Measurements from ENCODE around the gene CNOT4. TPM values are rescaled to one million over a fixed set of nuclear protein-coding genes. Genes with fewer than 3 reads are reported as not detected.

CNOT4 gene
- polyA plus RNA-seq, 1 donor, result 22.0 TPM

DNA sequence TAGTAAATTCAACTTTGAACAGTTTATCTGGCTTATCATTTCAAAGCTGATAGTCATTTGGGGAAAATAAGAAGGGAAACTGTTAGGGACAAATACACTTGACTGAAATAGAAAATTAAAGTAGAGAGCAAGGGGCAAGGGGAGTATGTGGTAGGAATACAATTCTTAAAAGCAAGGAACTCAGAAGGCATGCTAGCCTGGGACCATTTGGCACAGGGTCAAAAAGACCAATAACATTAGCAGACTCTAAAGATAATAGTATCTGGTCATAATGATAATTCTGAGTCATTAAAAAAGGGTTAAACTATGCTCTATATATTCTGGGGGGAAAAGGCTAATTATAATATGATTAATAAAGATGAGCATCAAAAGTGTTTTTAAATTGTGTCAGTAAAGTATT is 112.2 kb downstream of the CNOT4 start:
- DNase-seq (ENCODE audit: low read depth), result no peak

GRCh38 chr7:135392701-135393100 is 117.2 kb downstream of the CNOT4 start:
- DNase-seq (ENCODE audit: low read depth), result no peak

- no peak for DNase-seq (ENCODE audit: low read depth)
Observed at GRCh38 chr7:135391514-135391913, 118.4 kb downstream of the CNOT4 start.

DNA sequence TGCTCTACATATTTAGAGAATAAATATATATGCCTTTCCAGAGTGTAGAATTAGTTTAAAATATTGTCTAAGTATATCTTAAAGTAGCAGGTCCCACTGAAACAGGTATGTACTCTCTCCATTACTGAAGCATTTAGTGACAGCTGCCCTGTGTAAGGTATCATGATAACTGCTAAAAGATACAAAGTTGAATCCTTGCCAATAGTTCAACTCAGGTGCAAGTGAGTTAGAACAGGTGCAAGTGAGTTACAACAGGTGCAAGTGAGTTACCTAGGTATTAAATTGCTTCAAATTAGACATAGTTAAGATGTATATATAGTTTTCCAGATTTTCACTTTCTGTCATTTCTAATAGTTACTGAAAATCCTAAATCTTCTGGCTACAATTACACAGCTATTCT is 119.1 kb downstream of the CNOT4 start:
- DNase-seq (ENCODE audit: low read depth), result no peak

- no peak for DNase-seq (ENCODE audit: low read depth)
Observed at GRCh38 chr7:135389971-135390370, 119.9 kb downstream of the CNOT4 start.

DNA sequence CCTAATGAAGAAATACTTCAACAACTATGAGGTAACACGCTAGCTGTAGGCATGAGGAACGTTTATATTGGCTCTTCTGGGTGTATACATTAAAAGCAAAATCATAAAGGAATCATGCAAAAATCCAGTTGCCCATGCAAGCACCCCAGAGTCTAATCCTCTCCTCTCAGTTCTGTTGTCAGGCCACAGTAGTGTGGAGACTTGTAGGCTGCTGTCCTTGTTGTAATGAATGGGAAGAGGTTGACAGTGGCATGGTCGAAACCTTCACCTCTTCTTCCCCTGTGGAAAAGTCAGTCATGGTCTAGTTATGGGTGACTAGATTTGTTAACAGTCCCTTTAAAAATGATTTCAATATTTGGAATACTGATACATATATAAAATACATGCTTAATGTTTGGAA is 121.3 kb downstream of the CNOT4 start:
- DNase-seq (ENCODE audit: low read depth), result no peak

GRCh38 chr7:135386776-135387175 is 123.1 kb downstream of the CNOT4 start:
- DNase-seq (ENCODE audit: low read depth), result no peak

DNA sequence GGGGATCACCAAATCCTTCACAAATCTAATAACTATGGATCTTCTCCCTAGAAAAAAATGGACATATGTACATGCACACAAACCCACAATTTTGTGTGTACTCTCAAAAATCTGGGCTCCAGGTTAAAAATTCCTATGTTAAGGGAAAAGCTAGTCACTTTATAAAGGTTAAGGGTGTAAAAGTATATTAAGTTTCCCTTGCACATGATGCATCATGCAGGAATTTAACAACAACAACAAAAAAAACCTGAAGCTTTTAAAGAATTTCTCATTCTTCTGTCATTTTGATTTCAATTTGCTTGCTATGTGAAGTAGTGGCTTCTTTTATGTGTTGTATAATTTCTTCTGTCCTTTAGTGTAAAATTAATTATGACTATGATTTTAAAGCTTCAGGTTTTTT is 123.7 kb downstream of the CNOT4 start:
- DNase-seq (ENCODE audit: low read depth), result no peak

GRCh38 chr7:135385209-135385608 is 124.7 kb downstream of the CNOT4 start:
- no peak for DNase-seq (ENCODE audit: low read depth)

- no peak for DNase-seq (ENCODE audit: low read depth)
Observed at GRCh38 chr7:135383525-135384175, 126.3 kb downstream of the CNOT4 start.

- DNase-seq (ENCODE audit: low read depth), result no peak
Observed at GRCh38 chr7:135382173-135382572, 127.7 kb downstream of the CNOT4 start.

GRCh38 chr7:135381369-135381768 is 128.5 kb downstream of the CNOT4 start:
- DNase-seq (ENCODE audit: low read depth), result no peak

DNA sequence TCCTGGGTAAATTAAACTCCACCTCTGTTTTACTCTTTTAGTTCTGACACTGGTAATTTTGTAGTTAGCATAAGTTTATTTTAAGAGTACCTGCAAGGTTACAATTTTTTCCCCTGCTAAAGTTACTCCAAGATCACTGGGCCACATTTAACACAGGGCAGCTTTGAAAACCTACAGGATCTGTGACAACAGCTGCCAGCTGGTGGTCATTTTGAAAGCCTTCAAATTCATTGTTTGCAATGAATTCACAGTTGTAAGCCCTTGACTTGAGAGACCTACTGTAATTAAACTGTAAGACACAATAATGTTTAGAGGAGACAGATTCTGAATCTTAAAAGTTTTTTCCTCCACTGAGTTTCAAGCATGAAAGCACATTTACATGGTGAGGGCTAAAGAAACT is 129.6 kb downstream of the CNOT4 start:
- no peak for DNase-seq (ENCODE audit: low read depth)

DNA sequence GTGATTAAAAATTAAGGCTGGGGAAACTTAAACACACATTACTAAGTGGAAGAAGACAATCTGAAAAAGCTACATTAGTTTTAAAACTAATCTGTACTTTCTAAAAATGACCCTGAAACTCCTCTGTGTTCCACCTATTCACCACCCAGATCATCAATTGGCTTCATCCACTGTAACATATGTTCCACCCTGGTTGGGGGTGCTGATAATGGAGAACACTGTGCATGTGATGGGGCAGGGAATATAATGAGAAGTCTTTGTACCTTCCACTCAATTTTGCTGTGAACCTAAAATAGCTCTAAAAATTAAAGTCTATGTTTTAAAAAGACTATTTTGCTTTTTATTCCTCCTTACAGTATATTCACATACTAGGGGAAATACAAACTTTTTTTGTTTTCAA is 132.7 kb downstream of the CNOT4 start:
- no peak for DNase-seq (ENCODE audit: low read depth)

DNA sequence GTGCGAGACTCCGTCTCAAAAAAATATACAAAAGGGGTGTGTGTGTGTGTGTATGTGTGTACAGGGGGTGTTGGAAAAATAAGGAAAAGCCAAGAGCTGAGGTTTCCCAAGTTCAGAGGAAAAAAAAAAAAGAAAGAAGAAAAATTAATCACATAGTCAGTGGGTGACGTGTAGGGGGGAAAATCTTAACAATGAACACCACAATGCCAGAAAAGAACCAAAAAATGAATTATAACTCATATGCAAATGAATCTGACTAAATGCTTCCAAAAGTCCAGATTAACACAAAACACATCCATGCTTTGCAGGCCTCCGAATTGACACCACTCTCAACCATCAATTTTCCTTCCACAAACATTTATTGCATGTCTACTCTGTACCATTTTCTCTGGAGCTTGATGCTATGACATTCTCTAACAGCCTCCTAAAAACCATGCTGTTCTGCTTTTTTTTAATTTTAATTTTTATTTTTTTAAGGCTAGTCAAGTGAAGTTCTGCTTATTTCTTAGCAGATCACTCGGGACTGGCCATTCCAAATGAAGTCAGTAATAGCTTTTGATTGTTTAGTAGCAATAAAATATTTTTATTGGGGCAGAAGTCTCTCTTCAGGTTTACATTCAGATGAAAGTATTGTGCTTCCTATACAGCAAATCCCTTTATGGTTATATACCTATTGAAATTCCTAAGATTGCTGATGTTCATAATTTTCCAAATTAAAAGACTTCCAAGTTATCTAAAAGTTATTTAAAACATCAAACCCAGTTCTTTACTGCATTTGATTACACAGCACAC is 133.8 kb downstream of the CNOT4 start:
- DNase-seq (ENCODE audit: low read depth), result no peak

DNA sequence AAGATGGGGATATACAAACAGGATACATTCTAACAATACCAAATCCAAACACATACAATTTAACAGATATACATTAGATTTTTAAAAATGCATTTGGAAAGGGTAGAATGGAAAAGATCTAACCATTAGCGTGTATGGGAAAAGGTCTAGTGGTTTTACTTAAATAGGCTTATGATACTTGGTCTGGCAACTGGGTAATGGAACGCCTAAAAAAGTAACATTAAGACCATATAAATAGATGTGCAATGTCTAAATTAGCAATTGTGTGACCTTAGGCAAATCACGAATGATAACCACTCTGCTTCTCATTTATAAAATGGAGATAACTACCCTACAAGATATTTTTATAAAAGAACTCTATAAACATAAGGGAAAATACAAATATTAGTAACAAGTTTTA is 135.2 kb downstream of the CNOT4 start:
- DNase-seq (ENCODE audit: low read depth), result no peak

GRCh38 chr7:135372222-135372621 is 137.7 kb downstream of the CNOT4 start:
- no peak for DNase-seq (ENCODE audit: low read depth)

GRCh38 chr7:135370656-135371055 is 139.2 kb downstream of the CNOT4 start:
- no peak for DNase-seq (ENCODE audit: low read depth)

GRCh38 chr7:135369405-135369804 is 140.5 kb downstream of the CNOT4 start:
- DNase-seq (ENCODE audit: low read depth), result no peak

DNA sequence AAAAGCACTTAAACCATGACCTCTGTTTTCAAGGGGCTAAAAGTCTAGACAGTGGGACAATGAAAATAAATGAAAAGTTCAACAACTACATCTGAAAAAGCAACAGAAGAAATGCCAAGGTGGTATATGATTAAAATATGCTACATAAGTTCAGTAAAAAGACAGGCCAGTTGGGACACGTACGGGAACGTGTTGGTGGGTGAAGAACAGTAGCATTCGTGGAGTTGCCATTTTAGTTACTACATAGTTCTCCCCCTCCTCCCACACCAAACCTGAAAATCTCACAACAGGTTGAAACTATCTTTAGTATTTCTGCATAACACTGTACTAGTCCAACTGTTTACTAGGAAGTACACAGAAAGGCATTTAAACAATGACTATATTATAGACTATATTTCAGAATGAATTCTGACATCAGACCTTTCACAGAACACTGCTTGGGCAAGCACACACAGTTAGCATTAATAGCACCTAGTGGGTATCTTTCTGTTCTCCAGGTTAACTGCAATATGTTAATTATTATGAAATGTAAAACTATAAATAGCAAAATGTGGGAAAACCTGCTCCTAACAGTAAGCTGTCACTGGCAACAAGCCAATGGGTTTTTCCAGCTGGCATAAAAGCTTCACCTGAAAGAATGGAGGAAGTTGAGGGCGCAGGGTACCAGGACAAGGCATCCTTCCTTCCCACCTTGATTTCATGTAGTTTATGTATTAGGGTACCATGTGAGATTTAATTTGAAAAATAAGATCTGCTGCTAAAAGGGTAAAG is 141.3 kb downstream of the CNOT4 start:
- no peak for DNase-seq (ENCODE audit: low read depth)

- DNase-seq (ENCODE audit: low read depth), result no peak
Observed at GRCh38 chr7:135366843-135367508, 142.9 kb downstream of the CNOT4 start.

DNA sequence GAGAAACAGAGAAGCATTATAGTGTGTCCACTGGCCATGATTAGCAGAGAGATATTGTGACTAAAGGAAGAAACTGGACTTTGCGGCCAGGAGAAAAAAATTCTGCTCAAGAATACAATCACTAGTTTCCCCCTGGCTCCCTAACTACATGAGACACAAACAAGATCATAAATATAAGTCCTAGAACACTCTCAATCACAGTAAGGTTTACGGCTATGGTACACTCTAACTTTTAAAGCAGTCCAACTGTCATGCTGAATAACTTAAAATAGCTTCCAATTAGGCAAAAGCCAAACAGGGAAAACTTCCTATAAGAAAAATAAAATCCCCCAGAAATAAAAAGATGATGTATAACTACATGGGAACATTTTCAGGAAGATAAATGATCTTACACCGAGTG is 144.2 kb downstream of the CNOT4 start:
- no peak for DNase-seq (ENCODE audit: low read depth)
